Stimulated activated CD8-positive, alpha-beta memory T cell treated with anti-CD3 and anti-CD28 coated beads, Interleukin-7, amount 100 ng/mL, for 24 hours (primary cell): Measurements from ENCODE around the gene SH3GLB1.

Source experiments
- DNase-seq: peaks from one replicate; pipeline ENCODE4 v3.0.0-alpha.2; 2020; ENCODE audit warnings: low read depth

The SH3GLB1 gene

DNA sequence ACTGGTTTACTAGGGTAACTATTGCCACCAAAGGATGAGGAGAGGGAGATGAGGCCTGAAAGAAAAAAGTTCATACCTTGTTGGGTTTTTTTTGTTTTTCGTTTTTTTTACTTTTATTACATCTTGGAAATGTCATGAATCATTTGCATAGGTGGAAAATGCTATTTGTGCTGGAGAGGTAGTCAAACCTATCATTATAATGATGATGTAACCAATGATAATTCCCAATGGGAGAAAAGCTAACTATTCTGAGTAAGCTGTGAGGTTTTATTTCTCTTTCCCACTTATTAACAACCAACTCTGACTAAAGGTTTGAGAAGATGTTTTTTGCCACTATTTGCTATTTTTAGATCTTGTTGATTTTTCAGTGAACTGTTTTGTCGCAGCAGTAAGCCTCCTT is 29.0 kb downstream of the SH3GLB1 start:
- DNase-seq: no peak

GRCh38 chr1:86739648-86740509 is 35.5 kb downstream of the SH3GLB1 start:
- no peak for DNase-seq

- DNase-seq: peak; percentile 7
These were observed 37.7 kb downstream of the SH3GLB1 start for GRCh38 chr1:86741947-86742572.

DNA sequence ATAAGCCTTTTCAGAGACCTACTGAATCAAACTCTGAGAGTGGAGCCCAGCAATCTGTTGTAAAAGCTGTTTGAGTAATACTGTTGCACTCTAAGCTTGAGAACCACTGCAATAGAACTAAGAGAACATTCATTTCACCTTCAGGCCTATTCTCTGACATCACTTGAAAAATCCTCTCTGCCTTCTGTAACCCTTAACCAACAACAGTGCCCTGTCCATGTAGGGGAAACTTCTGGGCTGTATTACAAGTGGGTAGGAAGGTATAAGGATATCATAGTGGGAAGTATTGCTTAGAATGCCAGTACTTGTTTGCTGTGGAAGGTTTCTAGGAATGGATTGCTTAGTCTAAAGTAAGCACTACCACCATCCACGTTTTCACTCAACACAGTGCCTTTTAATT is 42.9 kb downstream of the SH3GLB1 start:
- no peak for DNase-seq

DNA sequence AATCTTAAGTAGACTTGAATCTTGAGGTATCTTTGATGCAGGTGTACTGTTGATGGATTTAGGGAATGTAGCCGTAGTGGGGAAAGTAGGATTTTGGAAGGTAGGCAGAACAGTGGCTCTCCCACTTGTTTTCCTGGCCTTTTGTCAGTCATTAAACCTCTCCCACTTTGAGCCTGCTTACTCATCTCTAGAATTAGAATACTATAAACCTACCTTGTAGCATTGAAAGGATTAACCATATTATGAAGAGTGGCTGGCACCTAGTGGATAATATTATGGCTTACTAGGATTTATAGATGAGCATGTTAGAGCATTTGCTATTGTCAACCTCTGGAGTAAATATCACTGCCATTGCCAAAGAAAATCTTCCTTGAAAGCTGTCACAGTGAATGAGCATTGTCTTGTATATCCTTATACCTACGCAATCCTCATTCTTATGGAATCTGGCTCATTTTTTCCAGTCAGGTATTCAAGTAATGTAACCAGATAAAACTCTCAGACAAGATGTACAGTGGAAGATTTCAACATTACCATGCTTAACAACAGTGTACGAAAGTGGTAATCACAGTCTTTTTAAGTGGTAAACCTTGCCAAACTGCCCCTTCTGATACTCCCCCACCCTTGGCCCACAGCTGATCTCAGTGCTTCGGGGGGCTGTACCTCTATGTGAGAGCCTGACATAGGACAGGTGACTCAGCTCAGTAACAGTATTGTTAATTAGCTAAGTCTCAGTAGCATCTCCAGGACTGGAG is 44.4 kb downstream of the SH3GLB1 start:
- DNase-seq: no peak

DNA sequence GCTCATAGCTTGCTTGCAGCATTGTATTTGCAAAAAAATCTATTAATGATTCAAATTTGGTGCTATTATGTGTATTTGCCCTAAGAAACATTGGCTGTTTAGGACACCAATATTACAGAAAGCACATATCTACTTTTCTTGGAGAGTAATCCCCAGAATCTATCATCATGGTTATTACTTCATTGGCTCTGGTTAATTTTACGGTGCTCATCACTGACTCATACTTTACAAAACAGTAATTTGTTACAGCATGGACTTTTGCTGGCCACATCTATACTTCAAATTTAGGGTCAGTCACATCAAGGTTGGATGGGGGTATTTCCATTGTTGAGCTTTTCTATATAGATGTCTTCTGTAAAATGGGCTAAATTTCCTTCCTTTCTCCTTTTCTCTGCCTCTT is 45.7 kb downstream of the SH3GLB1 start:
- DNase-seq: no peak

DNA sequence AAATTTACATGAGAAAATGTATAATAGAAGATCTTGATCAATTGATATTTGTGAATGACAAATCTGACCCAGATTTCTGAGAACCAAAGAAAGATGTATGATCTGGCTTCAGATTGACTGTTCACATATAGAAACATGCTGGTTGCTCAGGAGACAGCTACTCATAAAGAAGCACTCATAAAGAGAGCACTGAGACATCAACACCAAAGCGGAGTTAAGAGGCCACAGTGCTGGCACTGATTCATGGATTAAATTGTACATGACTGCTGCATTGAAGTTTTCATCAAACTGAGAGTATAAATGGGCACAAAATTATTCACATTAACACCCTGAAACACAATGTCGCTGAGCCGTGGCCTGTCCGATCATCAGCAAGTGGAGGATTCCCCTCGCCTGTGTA is 46.2 kb downstream of the SH3GLB1 start:
- no peak for DNase-seq

DNA sequence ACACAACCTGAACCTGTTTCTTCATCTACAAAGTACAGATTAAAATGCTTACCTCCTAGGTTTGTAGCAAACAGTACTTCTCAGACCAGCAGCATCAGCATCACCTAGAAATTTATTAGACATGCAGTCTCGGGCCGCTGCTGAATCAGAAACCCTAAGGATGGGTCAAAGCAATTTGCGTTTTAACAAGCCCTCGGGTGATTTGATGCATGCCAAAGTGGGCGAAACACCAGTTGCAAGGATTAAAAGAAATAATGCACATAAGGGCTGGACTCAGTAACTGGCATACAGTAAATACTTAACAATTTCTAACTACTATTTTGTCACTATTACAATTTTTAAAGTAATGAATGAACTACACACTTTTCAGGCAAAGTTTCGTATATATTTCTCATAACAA is 47.5 kb downstream of the SH3GLB1 start:
- DNase-seq: no peak

DNA sequence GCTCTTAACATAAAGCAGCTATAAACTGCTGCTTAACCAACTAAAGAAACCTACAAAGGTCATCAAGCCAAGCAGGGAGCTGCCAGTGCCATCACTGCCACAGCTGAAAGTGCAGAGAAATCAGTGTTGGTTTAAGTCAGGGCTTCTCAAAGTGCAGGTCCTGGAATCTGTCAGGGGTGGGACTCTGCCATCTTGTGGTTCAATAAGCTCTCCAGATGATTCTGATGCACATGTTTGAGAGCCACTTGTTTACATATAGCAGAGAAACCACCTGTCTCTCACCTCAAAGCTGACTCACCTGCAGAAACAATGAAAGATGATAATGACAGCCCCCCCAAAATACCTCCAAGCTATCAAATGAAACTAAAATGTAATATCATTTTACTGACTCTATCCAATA is 49.3 kb downstream of the SH3GLB1 start:
- DNase-seq: no peak

DNA sequence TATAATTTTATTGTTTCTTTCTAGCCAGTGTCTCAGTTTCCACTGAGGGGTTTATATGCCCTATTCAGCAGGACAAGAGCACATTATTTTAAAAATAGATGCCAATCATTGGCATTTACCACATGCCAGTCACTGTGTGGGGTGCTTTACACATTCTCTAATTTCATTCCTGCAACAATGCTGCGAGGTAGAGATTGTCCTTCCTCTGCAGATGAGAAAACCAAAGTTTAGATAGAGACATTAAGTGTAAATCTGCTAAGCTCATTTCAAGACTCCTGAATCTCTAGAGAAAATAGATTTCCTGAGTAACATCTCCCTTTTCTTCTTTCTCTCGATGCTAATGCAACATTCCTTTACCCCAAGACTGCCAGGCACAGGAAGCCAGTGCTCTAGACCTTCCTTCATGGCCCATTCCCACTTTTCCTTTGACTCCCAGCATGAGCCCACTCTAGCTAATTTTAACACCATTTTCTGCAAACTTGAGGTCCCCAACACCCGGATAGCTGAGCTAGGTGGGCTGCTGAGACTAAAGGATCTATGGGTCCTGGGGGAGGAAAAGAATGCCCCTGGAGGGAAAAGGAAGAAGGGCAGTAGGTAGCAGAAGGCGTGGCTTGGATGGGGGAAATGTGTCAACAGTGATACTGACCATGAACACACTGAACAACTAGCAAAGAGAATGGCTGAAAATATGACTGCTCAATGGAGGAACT is 50.0 kb downstream of the SH3GLB1 start:
- DNase-seq: no peak

- DNase-seq: no peak
These were observed 51.7 kb downstream of the SH3GLB1 start for GRCh38 chr1:86756062-86756406.

DNA sequence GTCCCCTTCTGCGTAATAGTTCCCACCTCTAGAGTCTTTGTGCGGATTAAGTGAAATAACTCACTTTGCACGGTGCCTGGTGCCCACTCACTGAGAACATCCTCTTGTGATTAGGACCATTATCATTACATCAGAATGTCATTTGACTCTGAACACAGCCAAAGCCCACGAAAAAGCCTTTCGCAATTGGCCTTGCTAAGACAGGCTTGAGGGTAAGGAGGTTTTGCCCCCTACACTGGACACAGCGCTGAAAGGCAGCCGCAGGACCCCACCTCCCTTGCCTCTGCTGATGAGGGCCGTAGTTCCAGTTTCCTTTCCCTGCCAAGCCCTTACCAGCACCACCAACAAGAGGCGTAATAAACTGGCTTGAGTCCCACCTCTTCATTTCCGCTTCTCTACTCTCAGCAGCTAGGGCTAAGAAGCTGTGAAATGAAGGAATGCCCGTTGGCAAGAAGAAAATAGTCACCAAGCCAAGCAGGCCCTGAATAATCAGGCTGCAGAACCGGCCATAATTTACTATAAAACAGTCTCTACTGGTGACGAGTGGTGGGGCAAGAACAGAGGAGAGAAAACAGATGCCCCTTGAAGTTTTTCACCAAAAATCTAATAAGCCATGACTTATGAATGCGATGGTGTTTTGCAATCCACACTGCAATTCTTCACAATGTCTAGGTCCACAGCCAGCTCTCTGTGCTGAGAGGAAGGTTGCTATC is 53.1 kb downstream of the SH3GLB1 start:
- no peak for DNase-seq

DNA sequence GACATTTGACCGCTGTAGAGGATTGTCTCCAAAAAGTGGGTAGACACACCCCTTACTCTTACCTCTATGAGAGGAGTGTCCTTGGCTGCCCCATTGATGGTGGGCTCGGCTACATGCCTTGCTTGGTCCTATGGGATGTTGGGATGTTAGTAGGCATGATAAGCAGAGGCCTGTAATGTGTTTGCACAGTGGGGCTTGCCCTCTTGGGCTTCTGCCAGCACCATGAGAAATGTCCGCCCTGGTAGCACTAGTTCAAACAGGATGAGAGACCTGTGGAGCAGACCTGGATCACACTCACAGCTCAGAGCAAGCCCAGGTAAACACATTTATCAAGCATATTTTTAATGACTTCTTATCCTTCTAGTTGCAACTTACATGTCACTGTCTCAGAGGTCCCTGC is 54.2 kb downstream of the SH3GLB1 start:
- no peak for DNase-seq

GRCh38 chr1:86760199-86760598 is 55.8 kb downstream of the SH3GLB1 start:
- DNase-seq: no peak

DNA sequence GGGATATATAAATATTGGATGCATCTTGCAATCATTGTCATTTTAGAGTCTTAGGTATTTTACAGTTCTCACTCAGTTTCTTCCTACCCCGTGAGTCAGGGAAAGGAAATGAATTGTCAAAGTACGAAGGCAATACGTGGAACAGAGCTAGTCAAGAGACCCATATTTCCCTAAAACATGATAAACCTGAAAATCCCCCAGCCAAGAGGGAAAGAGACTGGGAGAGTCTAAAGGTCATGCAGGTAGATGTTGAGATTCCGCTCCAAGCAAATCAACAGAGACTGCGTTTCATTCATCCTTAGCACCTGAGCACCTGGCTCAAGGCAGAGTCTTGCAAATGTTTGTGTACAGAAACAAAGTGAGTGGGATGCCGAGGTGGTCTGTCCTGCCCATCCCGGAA is 58.0 kb downstream of the SH3GLB1 start:
- DNase-seq: no peak

- DNase-seq: no peak
These were observed 60.1 kb downstream of the SH3GLB1 start for GRCh38 chr1:86764523-86764922.

DNA sequence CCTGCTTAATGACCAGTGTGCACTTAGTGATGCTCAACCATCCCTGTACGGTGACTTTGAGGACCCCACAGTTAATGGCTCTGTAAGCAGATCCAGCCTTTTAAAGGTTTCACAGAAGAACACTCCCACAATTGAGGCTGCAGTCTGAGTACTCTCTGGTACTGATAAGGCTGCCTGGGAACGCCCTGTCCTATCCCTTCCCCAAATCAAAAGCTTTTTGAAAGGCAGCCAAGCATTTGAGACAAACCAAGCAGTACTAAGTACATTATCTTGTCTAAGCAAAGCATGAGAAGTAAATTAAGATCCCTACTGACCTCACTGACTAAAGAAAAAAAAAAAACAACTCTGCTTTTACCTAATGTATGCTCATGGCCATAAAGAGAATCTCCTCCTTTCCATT is 60.7 kb downstream of the SH3GLB1 start:
- DNase-seq: no peak

DNA sequence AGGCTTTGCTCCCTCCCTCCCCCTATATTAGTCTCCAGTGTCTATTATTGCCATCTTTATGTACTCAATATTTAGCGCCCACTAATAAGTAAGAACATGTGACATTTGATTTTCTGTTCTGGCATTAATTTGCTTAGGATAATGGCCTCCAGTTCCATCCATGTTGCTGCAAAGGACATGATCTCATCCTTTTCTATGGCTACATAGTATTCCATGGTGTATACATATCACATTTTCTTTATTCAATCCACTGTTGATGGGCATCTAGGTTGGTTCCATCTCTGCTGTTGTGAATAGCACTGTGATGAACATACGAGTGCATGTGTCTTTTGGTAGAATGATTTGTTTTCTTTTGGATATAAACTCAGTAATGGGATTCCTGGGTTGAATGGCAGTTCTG is 61.3 kb downstream of the SH3GLB1 start:
- no peak for DNase-seq

DNA sequence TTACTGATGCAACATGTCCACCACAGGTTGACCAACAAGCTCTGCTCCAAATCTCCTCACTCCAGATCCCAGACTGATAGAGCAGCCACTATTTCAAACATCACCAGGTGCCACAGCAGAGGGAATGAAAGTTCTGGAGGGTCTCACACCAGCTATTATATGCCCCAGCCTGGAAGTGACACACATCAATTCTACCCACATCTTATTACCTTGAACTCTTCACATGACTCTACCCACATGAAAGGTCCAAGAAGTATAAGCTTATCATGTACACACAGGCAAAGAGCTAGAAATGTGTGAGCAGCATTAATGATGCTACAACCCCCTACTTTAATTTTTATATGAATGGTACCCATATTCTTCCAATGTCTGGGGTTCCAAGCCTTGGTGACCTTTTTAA is 64.2 kb downstream of the SH3GLB1 start:
- no peak for DNase-seq

- DNase-seq: no peak
These were observed 64.7 kb downstream of the SH3GLB1 start for GRCh38 chr1:86769065-86769464.

DNA sequence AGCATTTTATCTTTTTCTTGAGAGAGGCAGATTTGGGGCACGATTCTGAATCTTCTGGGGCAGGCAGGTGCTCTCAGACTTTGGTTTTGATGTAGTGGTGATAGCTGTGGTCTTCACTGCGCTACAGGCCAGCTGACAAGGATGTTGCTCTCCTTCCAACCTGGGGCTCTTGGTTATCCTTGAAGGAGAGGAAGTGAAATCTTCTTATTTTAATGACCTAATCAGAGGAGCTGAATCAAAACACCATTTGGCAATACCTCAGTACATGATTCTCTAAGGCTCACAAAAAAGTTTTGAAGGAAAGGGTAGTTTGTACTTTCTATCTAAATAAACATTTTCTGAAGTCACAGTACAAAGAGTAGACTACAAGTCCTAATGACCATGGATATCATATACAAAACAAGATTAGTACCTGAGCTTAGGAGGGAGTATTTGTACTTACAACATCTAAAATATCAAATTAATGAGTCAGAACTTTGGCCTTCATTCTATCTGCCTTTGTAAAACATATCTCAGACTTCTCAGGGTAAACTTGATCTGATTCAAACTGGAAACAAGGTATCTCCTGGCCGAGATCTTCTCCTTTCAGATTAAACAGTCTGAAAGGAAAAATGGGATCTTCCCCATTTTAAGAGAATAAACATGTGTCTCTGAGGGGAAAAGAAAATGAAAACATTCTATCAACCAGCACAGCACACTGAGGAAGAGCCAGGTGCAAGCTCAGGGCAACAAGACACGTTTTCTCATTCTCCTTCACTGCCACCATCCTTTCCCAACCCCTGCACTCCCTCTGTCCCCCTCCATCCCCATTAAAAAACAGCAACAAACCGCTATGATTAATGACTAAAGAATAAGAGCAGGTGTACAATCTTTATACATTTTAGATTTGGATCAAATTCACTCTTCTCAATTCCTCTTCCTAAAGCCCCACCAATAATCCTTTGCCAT is 69.2 kb downstream of the SH3GLB1 start:
- no peak for DNase-seq
